GM20000 (cell line): ENCODE results near the gene GATAD2A.

Source experiments
- DNase-seq: peaks from one replicate; pipeline ENCODE4 v3.0.0; 2012; ENCODE audit warnings: low spot score
- CTCF ChIP-seq: IDR thresholded peaks from 2 replicates; pipeline ENCODE4 v1.5.1; 2012; ENCODE audit warnings: mild to moderate bottlenecking, control low read depth; ENCODE audit errors: extremely low read depth, missing control alignments

Gene GATAD2A

GRCh38 chr19:19551853-19552192 lies 146.3 kb downstream of the GATAD2A start:
- DNase-seq = no peak
- TF ChIP-seq CTCF = no peak

- DNase-seq = peak; percentile 70
- TF ChIP-seq CTCF = peak; percentile 27
Measured at GRCh38 chr19:19552798-19553197, 147.3 kb downstream of the GATAD2A start.

- no peak for DNase-seq
- no peak for TF ChIP-seq CTCF
Measured at GRCh38 chr19:19553670-19554069, 148.2 kb downstream of the GATAD2A start.

GRCh38 chr19:19554074-19555023 lies 148.9 kb downstream of the GATAD2A start:
- TF ChIP-seq CTCF = peak; percentile 67
- peak; percentile 84 for DNase-seq

- no peak for TF ChIP-seq CTCF
Measured at GRCh38 chr19:19558055-19558454, 152.6 kb downstream of the GATAD2A start.

More at GRCh38 chr19:19558055-19558454, 152.6 kb downstream of the GATAD2A start:
- no peak for DNase-seq
